Ovary (tissue), 3 donors: ENCODE measurements around the gene ZMYM4.

Experiments used
- EP300 ChIP-seq: sonication (generic); formaldehyde crosslinking; IDR thresholded peaks from one replicate; pipeline ENCODE4 v1.6.1; 2017; ENCODE audit warnings: antibody characterized with exemption
- POLR2A ChIP-seq: fragments of 450-650 bp; IDR thresholded peaks from one replicate; pipeline ENCODE4 v1.6.1; 2017; ENCODE audit warnings: antibody characterized with exemption, mild to moderate bottlenecking, moderate library complexity
- TF ChIP-seq, protein P1 (sequence below), 3 donors: fragments of 450-650 bp in 2 of 3; fragments of 200-600 bp in 1 of 3; IDR thresholded peaks; one replicate each; pipeline versions ENCODE4 v1.5.1 to v1.8.0; 2016 to 2022; ENCODE audit warnings: antibody characterized with exemption in 3 of 3, mild to moderate bottlenecking in 1 of 3
- donor health status: DM: no; HTN: no; CAD: no.

DNA sequence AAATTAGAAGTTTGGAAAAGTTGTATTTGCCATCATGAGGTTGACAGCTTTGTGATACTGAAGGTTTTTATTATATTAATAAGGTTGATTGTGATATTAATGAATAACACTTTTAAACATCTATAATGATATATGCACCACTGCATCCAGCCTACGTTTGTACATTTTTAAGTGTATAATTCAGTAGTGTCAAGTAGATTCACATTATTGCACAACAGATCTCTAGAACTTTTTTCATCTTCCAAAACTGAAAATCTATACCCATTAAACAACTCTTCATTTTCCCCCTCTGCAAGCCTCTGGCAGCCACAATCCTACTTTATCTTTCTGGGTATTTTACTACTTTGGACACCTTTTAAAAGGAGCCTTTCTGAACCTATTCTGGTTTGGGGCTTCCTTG, 37.2 kb upstream of the ZMYM4 start:
- TF ChIP-seq POLR2A: no peak
- TF ChIP-seq, protein P1, sequence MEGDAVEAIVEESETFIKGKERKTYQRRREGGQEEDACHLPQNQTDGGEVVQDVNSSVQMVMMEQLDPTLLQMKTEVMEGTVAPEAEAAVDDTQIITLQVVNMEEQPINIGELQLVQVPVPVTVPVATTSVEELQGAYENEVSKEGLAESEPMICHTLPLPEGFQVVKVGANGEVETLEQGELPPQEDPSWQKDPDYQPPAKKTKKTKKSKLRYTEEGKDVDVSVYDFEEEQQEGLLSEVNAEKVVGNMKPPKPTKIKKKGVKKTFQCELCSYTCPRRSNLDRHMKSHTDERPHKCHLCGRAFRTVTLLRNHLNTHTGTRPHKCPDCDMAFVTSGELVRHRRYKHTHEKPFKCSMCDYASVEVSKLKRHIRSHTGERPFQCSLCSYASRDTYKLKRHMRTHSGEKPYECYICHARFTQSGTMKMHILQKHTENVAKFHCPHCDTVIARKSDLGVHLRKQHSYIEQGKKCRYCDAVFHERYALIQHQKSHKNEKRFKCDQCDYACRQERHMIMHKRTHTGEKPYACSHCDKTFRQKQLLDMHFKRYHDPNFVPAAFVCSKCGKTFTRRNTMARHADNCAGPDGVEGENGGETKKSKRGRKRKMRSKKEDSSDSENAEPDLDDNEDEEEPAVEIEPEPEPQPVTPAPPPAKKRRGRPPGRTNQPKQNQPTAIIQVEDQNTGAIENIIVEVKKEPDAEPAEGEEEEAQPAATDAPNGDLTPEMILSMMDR (IDR thresholded peaks at IDR 0.05): no peak
- no peak for TF ChIP-seq EP300
